Dendritic cell treated with granulocyte-macrophage colony-stimulating factor and Interleukin-4, amounts not matched to agents 40 ng/mL and 50 ng/mL, for 4 days (primary cell): ENCODE results near the gene PIGM.
A peak's percentile ranks its signal among the peaks of the same experiment; 100 is the strongest.

ENCODE experiments used
- H3K27ac Mint-ChIP-seq: one replicate; pipeline ENCODE4 v1.8.0; 2022; ENCODE audit warnings: mild to moderate bottlenecking, mixed read lengths
- H3K27me3 Mint-ChIP-seq: one replicate; pipeline ENCODE4 v1.8.0; 2022; ENCODE audit warnings: mild to moderate bottlenecking, mixed read lengths
- H3K36me3 Mint-ChIP-seq: one replicate; pipeline ENCODE4 v1.8.0; 2022; ENCODE audit warnings: low read depth, mixed read lengths
- H3K4me1 Mint-ChIP-seq: one replicate; pipeline ENCODE4 v1.8.0; 2022; ENCODE audit warnings: low read depth, mixed read lengths
- H3K4me3 Mint-ChIP-seq: one replicate; pipeline ENCODE4 v1.8.0; 2022; ENCODE audit warnings: mild to moderate bottlenecking, moderate library complexity, mixed read lengths
- H3K9me3 Mint-ChIP-seq: one replicate; pipeline ENCODE4 v1.8.0; 2022; ENCODE audit warnings: mixed read lengths
- intact Hi-C: fragments of 100-400 bp; cut with micrococcal nuclease; formaldehyde crosslinking; loops from one replicate; pipeline ENCODE4 v1.15.0; 2022

PIGM gene

DNA sequence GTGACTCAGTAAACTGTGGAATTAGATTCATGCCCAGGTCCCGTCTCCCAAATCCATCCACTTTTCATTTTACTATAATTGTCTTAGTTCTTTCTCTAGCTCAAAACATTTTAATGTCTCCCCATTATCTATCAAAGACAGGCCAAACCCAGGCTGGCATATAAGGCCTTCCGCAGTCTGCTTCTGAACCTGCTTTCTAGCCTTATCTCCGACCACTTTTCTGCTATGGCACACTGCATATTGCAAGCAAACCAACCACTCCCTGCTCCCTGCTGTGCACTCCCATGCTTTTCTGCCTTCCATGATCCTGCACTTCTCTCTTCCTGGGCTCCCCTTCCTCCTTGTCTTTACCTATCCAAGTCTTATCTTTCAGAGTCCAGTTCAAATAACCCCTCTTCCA lies 17.3 kb upstream of the PIGM start:
- H3K27ac Mint-ChIP-seq, result no peak overlapping the region
- H3K4me3 Mint-ChIP-seq, result no peak overlapping the region
- H3K4me1 Mint-ChIP-seq, result peaks cover 13% of the 10 kb centered on the region
- no peaks in the 10 kb centered on the region for H3K9me3 Mint-ChIP-seq
- no peaks in the 10 kb centered on the region for H3K36me3 Mint-ChIP-seq
- intact Hi-C loops, result no loop called here
- peaks cover 53% of the 10 kb centered on the region for H3K27me3 Mint-ChIP-seq

DNA sequence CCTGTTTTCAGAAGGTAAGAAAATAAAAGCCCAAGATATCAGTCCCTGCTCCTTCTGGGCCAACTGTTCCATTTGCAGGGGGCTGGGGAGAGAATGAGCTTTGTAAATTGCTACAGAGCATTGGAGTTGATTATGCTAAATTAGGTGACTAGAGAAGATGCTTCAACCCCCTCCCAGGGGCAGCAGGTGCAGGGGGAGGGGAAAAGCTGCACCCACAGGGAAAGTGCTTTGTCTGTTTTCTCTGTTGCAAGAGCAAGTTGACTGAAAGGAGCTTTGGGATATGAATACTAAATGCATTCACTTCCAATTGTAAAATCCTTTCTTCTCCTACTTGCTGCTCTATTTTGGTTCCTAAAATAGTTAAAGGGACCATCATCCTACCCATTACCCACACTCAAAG lies 16.5 kb upstream of the PIGM start:
- no peak overlapping the region for H3K4me3 Mint-ChIP-seq
- no peaks in the 10 kb centered on the region for H3K9me3 Mint-ChIP-seq
- peaks cover 13% of the 10 kb centered on the region for H3K4me1 Mint-ChIP-seq
- H3K36me3 Mint-ChIP-seq, result no peaks in the 10 kb centered on the region
- H3K27ac Mint-ChIP-seq, result no peak overlapping the region
- intact Hi-C loops, result no loop called here
- peaks cover 46% of the 10 kb centered on the region for H3K27me3 Mint-ChIP-seq

DNA sequence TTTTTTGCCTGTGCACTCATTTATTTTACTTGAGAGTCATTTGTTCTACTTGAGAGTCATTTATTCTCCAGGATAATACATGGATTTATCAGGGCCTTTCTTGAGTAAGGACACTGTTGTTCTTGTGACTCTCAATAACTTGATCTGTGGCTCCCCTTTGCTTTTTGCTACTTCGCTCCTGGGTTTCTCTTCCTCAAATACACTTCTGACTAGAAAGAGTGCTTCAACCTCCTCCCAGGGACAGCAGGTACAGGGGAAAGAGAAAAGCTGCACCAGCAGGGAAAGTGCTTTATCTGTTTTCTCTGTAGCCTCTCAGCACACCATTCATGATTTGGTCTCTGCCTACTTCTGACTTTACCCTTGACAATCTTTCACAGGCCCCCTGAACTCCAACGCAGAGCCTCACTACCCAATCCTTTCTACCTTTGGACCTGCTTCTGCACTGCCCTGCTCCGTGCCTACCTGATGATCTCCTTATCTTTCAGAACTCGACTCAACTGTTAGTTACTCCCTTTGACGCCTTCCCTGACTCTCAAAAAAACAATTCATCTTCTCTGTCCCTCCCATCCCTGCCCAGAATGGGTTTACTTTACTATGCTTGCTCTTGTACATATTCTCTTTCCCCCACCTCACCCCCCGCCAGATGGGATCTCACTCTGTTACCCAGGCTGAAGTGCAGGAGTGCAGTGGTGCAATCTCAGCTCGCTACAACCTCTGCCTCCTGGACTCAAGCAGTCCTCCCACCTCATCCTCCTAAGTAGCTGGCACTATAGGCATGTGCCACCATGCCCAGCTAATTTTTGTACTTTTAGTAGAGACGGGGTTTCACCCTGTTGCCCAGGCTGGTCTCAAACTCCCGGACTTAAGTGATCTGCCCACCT lies 15.6 kb upstream of the PIGM start:
- Mint-ChIP-seq H3K9me3 (no peaks in the 10 kb centered on the region), H3K27ac (no peak overlapping the region), H3K36me3 (no peaks in the 10 kb centered on the region), H3K27me3 (peaks cover 42% of the 10 kb centered on the region), H3K4me1 (peaks cover 13% of the 10 kb centered on the region), H3K4me3 (peak overlapping the region; percentile 36)
- intact Hi-C loops, result loop anchor here (2.0 kb wide), 1 partner anchor 31 kb away; no protein-coding TSS in a partner anchor

GRCh38 chr1:160046494-160047110 lies 14.8 kb upstream of the PIGM start:
- no peak overlapping the region for H3K27ac Mint-ChIP-seq
- intact Hi-C loops, result loop anchor here (2.0 kb wide), 1 partner anchor 32 kb away; no protein-coding TSS in a partner anchor

GRCh38 chr1:160045653-160046052 lies 13.9 kb upstream of the PIGM start:
- Mint-ChIP-seq H3K4me1 (peaks cover 13% of the 10 kb centered on the region), H3K27me3 (peaks cover 32% of the 10 kb centered on the region), H3K4me3 (no peak overlapping the region), H3K9me3 (no peaks in the 10 kb centered on the region), H3K27ac (no peak overlapping the region), H3K36me3 (no peaks in the 10 kb centered on the region)
- intact Hi-C loops, result loop anchor here (2.0 kb wide), 1 partner anchor 33 kb away; no protein-coding TSS in a partner anchor

More at GRCh38 chr1:160046494-160047110, 14.8 kb upstream of the PIGM start:
- Mint-ChIP-seq H3K9me3 (no peaks in the 10 kb centered on the region), H3K36me3 (no peaks in the 10 kb centered on the region), H3K4me1 (peaks cover 13% of the 10 kb centered on the region), H3K4me3 (peak overlapping the region; percentile 36), H3K27me3 (peaks cover 37% of the 10 kb centered on the region)

GRCh38 chr1:160043543-160043942 lies 11.8 kb upstream of the PIGM start:
- H3K27me3 Mint-ChIP-seq, result peaks cover 30% of the 10 kb centered on the region
- H3K4me1 Mint-ChIP-seq, result peaks cover 13% of the 10 kb centered on the region
- no peak overlapping the region for H3K27ac Mint-ChIP-seq
- no peak overlapping the region for H3K4me3 Mint-ChIP-seq
- no peaks in the 10 kb centered on the region for H3K9me3 Mint-ChIP-seq
- no peaks in the 10 kb centered on the region for H3K36me3 Mint-ChIP-seq
- intact Hi-C loops, result no loop called here

DNA sequence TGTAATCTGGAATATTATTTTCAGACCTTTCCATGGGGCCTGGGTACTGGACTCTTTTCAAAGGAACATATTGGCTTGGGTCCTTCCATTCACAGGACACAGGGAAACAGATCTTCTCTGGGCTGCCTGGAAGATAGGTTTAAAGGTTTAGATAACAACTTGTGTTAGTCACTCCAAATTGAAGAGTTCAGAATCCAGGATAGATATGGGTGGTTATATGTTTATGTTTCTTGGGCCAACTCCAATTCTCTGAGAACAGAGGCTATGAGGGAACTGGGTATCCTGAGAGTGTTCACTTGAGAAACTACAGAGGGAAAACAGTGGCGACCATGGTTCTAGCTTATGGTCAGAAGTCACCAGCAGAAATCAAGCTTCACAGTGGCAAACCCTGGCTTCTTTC lies 8.7 kb upstream of the PIGM start:
- Mint-ChIP-seq H3K36me3 (no peaks in the 10 kb centered on the region), H3K9me3 (no peaks in the 10 kb centered on the region), H3K4me1 (no peaks in the 10 kb centered on the region), H3K27ac (no peak overlapping the region), H3K27me3 (peaks cover 10% of the 10 kb centered on the region), H3K4me3 (no peak overlapping the region)
- intact Hi-C loops, result no loop called here

- peaks cover 6% of the 10 kb centered on the region for H3K27me3 Mint-ChIP-seq
- no peaks in the 10 kb centered on the region for H3K9me3 Mint-ChIP-seq
- H3K36me3 Mint-ChIP-seq, result peaks cover 16% of the 10 kb centered on the region
- peak overlapping the region; percentile 82 for H3K27ac Mint-ChIP-seq
- H3K4me3 Mint-ChIP-seq, result peak overlapping the region; percentile 93
- intact Hi-C loops, result no loop called here
- peaks cover 24% of the 10 kb centered on the region for H3K4me1 Mint-ChIP-seq
Measured at GRCh38 chr1:160032165-160032820, 503 bp upstream of the PIGM start.

DNA sequence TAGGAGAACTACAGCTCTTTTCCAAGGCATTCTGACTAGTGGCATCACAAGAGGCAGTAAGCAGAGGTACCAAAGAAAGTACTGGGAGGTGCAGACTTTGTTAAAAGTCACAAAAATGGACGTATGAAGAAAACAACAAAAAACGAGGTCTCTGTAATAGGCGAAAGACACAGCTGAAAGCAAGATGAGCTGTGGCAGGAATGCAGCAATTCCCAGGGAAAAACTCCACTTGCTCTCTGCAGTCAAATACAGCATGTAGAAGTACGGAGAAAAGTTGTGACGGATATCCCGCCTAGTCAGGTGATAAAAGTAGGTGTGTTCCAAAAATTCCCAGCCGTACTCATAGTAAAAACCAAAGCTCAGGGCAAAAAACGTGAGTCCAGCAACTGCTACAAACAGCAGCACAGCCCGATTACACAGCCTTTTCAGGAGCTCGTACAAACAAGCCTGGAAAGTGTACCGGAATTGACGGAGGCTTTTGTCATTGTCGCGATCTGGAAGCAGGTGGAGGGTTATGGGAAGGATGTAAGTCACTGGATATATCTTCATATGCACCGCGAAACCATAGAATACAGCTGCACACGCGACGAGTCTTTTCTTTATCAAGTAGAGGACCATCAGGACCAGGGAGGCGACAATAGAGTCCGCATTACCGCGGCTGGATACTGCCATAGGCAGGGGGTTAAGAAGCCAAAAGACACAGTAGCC lies 979 bp downstream of the PIGM start:
- Mint-ChIP-seq H3K4me3 (peak overlapping the region; percentile 93), H3K4me1 (peaks cover 24% of the 10 kb centered on the region), H3K9me3 (no peaks in the 10 kb centered on the region), H3K36me3 (peaks cover 22% of the 10 kb centered on the region), H3K27me3 (peaks cover 6% of the 10 kb centered on the region), H3K27ac (peak overlapping the region; percentile 82)
- intact Hi-C loops, result no loop called here

GRCh38 chr1:160028426-160028825 lies 3.4 kb downstream of the PIGM start:
- intact Hi-C loops, result no loop called here
- H3K27ac Mint-ChIP-seq, result no peak overlapping the region
- H3K4me1 Mint-ChIP-seq, result peaks cover 29% of the 10 kb centered on the region
- no peaks in the 10 kb centered on the region for H3K9me3 Mint-ChIP-seq
- peaks cover 28% of the 10 kb centered on the region for H3K36me3 Mint-ChIP-seq
- no peak overlapping the region for H3K4me3 Mint-ChIP-seq
- peaks cover 2% of the 10 kb centered on the region for H3K27me3 Mint-ChIP-seq

DNA sequence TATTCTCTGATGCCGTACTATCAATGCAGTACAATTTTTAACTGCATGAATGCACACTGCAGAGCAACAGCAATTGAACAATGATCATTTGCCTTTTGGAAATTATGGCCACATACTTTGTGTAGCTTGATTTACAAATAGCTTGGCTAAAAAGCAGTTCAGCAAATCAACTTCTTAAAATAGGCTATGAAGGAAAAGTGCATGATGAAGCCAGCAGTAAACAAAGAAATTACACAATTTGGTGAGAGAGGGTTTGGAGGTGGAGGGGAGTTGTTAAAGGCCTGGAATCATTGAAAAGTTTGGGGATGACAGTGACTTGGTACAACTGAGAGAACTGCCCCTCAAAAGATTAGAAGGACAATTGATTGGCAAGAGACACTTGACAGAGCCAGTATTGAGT lies 6.5 kb downstream of the PIGM start:
- Mint-ChIP-seq H3K4me3 (no peak overlapping the region), H3K27me3 (no peaks in the 10 kb centered on the region), H3K36me3 (peaks cover 15% of the 10 kb centered on the region), H3K4me1 (peaks cover 26% of the 10 kb centered on the region), H3K27ac (no peak overlapping the region), H3K9me3 (no peaks in the 10 kb centered on the region)
- intact Hi-C loops, result no loop called here

- no peak overlapping the region for H3K4me3 Mint-ChIP-seq
- intact Hi-C loops, result no loop called here
- peaks cover 18% of the 10 kb centered on the region for H3K4me1 Mint-ChIP-seq
- H3K27me3 Mint-ChIP-seq, result no peaks in the 10 kb centered on the region
- H3K9me3 Mint-ChIP-seq, result no peaks in the 10 kb centered on the region
- no peak overlapping the region for H3K27ac Mint-ChIP-seq
- peaks cover 15% of the 10 kb centered on the region for H3K36me3 Mint-ChIP-seq
Measured at GRCh38 chr1:160024195-160024905, 7.4 kb downstream of the PIGM start.
